Liver (tissue), 3 donors: ENCODE data around the gene KRTAP10-8.
"Not testable (repeated sequence)": the region's sequence is repeated elsewhere in the genome, so short reads cannot be mapped to it uniquely, and the experiment has no call there.

ENCODE experiments used
- FOXA1 ChIP-seq: IDR thresholded peaks from 2 replicates; pipeline ENCODE4 v1.6.1; 2016; ENCODE audit warnings: antibody characterized with exemption
- JUND ChIP-seq, 2 donors: IDR thresholded peaks; 2 replicates each; pipeline ENCODE4 v1.6.1; 2016; ENCODE audit warnings: antibody characterized with exemption in 2 of 2
- RXRA ChIP-seq, 2 donors: IDR thresholded peaks; 2 replicates each; pipeline ENCODE4 v1.6.1; 2017 to 2018; ENCODE audit warnings: antibody characterized with exemption in 2 of 2, mild to moderate bottlenecking in 1 of 2
- TAF1 ChIP-seq: conservative IDR thresholded peaks from 2 replicates; pipeline ENCODE4 v1.6.1; 2016; ENCODE audit warnings: antibody characterized with exemption, mild to moderate bottlenecking
- TF ChIP-seq, protein P1 (sequence below): fragments of 150-350 bp; IDR thresholded peaks from 2 replicates; pipeline ENCODE4 v1.5.1; 2017; ENCODE audit warnings: improper control_type of control experiment, low read depth, low read length; ENCODE audit not compliant: missing input control
- TF ChIP-seq, protein P2 (sequence below): IDR thresholded peaks from 2 replicates; pipeline ENCODE4 v1.6.1; 2016; ENCODE audit warnings: antibody characterized with exemption
- TF ChIP-seq, protein P3 (sequence below): IDR thresholded peaks from 2 replicates; pipeline ENCODE4 v1.6.1; 2016; ENCODE audit warnings: antibody characterized with exemption, mild to moderate bottlenecking
- TF ChIP-seq, protein P4 (sequence below): IDR thresholded peaks from 2 replicates; pipeline ENCODE4 v1.6.1; 2016; ENCODE audit warnings: antibody characterized with exemption
- donor health status: healthy.
- donor health status: healthy.

DNA sequence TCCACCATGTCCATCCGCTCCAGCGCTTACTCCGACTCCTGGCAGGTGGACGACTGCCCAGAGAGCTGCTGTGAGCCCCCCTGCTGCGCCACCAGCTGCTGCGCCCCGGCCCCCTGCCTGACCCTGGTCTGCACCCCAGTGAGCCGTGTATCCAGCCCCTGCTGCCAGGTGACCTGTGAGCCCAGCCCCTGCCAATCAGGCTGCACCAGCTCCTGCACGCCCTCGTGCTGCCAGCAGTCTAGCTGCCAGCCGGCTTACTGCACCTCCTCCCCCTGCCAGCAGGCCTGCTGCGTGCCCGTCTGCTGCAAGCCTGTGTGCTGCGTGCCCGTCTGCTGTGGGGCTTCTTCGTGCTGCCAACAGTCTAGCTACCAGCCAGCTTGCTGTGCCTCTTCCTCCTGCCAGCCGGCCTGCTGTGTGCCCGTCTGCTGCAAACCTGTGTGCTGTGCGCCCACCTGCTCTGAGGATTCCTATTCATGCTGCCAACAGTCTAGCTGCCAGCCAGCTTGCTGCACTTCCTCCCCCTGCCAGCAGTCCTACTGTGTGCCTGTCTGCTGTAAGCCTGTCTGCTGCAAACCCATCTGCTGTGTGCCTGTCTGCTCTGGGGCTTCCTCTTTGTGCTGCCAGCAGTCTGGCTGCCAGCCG, 15.4 kb downstream of the KRTAP10-8 start:
- TF ChIP-seq RXRA (IDR thresholded peaks at IDR 0.05); JUND (IDR thresholded peaks at IDR 0.05); TAF1; FOXA1: not testable (repeated sequence)
- TF ChIP-seq, protein P1, sequence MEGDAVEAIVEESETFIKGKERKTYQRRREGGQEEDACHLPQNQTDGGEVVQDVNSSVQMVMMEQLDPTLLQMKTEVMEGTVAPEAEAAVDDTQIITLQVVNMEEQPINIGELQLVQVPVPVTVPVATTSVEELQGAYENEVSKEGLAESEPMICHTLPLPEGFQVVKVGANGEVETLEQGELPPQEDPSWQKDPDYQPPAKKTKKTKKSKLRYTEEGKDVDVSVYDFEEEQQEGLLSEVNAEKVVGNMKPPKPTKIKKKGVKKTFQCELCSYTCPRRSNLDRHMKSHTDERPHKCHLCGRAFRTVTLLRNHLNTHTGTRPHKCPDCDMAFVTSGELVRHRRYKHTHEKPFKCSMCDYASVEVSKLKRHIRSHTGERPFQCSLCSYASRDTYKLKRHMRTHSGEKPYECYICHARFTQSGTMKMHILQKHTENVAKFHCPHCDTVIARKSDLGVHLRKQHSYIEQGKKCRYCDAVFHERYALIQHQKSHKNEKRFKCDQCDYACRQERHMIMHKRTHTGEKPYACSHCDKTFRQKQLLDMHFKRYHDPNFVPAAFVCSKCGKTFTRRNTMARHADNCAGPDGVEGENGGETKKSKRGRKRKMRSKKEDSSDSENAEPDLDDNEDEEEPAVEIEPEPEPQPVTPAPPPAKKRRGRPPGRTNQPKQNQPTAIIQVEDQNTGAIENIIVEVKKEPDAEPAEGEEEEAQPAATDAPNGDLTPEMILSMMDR, result not testable (repeated sequence)
- TF ChIP-seq, protein P2, sequence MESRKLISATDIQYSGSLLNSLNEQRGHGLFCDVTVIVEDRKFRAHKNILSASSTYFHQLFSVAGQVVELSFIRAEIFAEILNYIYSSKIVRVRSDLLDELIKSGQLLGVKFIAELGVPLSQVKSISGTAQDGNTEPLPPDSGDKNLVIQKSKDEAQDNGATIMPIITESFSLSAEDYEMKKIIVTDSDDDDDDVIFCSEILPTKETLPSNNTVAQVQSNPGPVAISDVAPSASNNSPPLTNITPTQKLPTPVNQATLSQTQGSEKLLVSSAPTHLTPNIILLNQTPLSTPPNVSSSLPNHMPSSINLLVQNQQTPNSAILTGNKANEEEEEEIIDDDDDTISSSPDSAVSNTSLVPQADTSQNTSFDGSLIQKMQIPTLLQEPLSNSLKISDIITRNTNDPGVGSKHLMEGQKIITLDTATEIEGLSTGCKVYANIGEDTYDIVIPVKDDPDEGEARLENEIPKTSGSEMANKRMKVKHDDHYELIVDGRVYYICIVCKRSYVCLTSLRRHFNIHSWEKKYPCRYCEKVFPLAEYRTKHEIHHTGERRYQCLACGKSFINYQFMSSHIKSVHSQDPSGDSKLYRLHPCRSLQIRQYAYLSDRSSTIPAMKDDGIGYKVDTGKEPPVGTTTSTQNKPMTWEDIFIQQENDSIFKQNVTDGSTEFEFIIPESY, result not testable (repeated sequence)
- TF ChIP-seq, protein P3, sequence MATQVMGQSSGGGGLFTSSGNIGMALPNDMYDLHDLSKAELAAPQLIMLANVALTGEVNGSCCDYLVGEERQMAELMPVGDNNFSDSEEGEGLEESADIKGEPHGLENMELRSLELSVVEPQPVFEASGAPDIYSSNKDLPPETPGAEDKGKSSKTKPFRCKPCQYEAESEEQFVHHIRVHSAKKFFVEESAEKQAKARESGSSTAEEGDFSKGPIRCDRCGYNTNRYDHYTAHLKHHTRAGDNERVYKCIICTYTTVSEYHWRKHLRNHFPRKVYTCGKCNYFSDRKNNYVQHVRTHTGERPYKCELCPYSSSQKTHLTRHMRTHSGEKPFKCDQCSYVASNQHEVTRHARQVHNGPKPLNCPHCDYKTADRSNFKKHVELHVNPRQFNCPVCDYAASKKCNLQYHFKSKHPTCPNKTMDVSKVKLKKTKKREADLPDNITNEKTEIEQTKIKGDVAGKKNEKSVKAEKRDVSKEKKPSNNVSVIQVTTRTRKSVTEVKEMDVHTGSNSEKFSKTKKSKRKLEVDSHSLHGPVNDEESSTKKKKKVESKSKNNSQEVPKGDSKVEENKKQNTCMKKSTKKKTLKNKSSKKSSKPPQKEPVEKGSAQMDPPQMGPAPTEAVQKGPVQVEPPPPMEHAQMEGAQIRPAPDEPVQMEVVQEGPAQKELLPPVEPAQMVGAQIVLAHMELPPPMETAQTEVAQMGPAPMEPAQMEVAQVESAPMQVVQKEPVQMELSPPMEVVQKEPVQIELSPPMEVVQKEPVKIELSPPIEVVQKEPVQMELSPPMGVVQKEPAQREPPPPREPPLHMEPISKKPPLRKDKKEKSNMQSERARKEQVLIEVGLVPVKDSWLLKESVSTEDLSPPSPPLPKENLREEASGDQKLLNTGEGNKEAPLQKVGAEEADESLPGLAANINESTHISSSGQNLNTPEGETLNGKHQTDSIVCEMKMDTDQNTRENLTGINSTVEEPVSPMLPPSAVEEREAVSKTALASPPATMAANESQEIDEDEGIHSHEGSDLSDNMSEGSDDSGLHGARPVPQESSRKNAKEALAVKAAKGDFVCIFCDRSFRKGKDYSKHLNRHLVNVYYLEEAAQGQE, result not testable (repeated sequence)
- TF ChIP-seq, protein P4, sequence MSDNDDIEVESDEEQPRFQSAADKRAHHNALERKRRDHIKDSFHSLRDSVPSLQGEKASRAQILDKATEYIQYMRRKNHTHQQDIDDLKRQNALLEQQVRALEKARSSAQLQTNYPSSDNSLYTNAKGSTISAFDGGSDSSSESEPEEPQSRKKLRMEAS, result not testable (repeated sequence)
